GM13977 (cell line): ENCODE measurements around the gene PLCG1.
A peak's percentile ranks its signal among the peaks of the same experiment; 100 is the strongest.

Source experiments
- DNase-seq: peaks from one replicate; pipeline ENCODE4 v3.0.0; 2012; ENCODE audit warnings: low spot score
- in situ Hi-C: fragments of 300-500 bp; cut with MboI; formaldehyde crosslinking; loops from one replicate; pipeline ENCODE4 v1.12.0; 2022; ENCODE audit warnings: low sequenced_read_pairs, low pct_unique_long_range_greater_than_20kb, mixed read lengths, inconsistent platforms; ENCODE audit not compliant: unreplicated experiment
- TF ChIP-seq, protein P1 (sequence below): IDR thresholded peaks from 2 replicates; pipeline ENCODE4 v1.5.1; 2012; ENCODE audit warnings: mild to moderate bottlenecking, control low read depth; ENCODE audit not compliant: insufficient read depth; ENCODE audit errors: extremely low read depth, missing control alignments

The PLCG1 gene

DNA sequence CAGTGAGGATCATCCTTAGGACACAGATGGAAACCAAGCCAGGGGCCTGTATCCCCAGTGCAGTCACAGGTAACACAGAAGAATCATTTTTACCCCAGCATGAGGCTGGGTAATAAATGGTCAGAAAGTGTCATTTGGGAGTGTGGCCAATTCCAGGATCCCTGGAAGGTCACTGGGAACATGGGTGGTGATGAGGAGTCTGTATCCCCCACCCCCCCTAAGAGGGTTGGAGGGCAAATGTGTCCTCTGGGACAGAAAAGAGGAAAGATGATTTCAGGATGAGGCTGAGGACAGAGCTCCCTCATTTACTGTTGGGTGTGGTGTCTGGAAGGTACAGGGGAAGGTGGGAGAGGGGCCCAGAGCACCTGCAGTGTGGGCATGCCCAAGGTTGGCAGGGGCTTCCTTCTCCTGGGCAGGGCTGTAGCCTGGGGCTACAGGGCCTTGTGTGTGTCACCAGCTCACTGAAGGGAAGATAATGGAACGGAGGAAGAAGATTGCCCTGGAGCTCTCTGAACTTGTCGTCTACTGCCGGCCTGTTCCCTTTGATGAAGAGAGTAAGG lies 34.5 kb downstream of the PLCG1 start:
- TF ChIP-seq, protein P1, sequence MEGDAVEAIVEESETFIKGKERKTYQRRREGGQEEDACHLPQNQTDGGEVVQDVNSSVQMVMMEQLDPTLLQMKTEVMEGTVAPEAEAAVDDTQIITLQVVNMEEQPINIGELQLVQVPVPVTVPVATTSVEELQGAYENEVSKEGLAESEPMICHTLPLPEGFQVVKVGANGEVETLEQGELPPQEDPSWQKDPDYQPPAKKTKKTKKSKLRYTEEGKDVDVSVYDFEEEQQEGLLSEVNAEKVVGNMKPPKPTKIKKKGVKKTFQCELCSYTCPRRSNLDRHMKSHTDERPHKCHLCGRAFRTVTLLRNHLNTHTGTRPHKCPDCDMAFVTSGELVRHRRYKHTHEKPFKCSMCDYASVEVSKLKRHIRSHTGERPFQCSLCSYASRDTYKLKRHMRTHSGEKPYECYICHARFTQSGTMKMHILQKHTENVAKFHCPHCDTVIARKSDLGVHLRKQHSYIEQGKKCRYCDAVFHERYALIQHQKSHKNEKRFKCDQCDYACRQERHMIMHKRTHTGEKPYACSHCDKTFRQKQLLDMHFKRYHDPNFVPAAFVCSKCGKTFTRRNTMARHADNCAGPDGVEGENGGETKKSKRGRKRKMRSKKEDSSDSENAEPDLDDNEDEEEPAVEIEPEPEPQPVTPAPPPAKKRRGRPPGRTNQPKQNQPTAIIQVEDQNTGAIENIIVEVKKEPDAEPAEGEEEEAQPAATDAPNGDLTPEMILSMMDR: no peak

DNA sequence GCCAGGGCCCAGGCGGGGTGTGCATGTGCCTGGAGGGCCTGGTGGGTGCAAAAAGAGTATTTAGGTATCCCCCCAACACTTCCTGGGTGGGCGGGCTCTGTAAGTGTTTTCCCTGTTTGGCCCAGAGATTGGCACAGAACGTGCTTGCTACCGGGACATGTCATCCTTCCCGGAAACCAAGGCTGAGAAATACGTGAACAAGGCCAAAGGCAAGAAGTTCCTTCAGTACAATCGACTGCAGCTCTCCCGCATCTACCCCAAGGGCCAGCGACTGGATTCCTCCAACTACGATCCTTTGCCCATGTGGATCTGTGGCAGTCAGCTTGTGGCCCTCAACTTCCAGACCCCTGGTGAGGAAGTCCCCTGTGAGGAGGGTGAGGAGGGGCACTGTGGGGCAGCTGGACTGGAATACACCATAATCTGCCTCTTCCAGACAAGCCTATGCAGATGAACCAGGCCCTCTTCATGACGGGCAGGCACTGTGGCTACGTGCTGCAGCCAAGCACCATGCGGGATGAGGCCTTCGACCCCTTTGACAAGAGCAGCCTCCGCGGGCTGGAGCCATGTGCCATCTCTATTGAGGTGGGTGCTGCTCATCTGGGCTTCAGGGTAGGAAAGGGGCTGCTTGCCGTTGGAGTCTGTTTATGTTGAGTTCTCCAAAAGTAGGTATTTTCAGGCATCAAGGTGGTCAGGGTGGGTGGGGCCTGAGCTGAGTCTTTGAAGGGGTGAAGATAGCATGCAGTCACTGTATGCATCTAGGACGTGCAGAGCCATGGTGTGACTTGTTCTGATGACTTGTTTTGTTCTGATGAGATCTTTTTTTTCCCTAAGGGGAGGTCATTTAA lies 35.2 kb downstream of the PLCG1 start:
- in situ Hi-C loops: no loop called here
- no peak for DNase-seq
- TF ChIP-seq, protein P1: no peak

More for the DNA sequence above, 34.5 kb downstream of the PLCG1 start:
- in situ Hi-C loops: no loop called here
- DNase-seq: no peak

DNA sequence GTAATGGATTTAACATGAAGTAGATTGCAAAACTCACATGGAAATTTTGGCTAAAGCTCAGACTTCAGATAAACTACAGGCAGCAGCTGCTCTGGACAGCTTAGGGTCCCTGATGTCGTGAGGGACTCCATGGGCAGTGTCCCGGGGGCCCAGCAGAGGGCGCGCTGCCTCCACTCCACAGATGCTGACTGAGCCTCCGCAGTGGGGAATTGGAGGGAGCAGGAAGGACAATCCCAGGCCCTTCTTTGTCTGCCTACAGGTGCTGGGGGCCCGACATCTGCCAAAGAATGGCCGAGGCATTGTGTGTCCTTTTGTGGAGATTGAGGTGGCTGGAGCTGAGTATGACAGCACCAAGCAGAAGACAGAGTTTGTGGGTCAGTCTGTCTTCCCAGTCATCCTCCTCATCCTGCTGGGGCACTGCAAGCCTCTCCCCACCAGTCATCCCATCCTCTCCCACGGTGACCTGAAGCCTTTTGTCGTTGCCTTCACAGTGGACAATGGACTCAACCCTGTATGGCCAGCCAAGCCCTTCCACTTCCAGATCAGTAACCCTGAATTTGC lies 35.9 kb downstream of the PLCG1 start:
- in situ Hi-C loops: no loop called here
- DNase-seq: peak; percentile 77
- TF ChIP-seq, protein P1: peak; percentile 95

DNA sequence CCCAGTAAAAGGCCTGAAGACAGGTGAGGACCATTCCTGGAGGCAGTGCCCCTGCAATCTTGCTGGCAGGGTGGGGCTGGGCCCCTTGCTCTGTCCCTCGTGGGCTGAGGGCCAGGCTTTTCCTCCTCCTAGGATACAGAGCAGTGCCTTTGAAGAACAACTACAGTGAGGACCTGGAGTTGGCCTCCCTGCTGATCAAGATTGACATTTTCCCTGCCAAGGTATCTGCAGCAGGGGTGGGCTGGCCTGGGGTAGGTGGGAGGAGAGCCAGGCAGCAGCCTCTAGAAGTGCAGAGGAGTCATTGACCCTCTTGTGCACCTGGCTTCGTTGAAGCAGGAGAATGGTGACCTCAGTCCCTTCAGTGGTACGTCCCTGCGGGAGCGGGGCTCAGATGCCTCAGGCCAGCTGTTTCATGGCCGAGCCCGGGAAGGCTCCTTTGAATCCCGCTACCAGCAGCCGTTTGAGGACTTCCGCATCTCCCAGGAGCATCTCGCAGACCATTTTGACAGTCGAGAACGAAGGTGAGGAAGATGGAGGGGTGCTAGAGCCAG lies 36.5 kb downstream of the PLCG1 start:
- no peak for DNase-seq
- TF ChIP-seq, protein P1: no peak
- in situ Hi-C loops: no loop called here

DNA sequence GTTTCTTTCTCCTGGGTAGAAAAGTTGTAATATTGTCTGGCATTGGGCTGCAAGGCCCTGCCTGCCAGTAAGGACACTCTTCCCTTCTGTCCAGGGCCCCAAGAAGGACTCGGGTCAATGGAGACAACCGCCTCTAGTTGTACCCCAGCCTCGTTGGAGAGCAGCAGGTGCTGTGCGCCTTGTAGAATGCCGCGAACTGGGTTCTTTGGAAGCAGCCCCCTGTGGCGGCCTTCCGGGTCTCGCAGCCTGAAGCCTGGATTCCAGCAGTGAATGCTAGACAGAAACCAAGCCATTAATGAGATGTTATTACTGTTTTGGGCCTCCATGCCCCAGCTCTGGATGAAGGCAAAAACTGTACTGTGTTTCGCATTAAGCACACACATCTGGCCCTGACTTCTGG lies 37.0 kb downstream of the PLCG1 start:
- DNase-seq: no peak
- in situ Hi-C loops: no loop called here
- TF ChIP-seq, protein P1: no peak

DNA sequence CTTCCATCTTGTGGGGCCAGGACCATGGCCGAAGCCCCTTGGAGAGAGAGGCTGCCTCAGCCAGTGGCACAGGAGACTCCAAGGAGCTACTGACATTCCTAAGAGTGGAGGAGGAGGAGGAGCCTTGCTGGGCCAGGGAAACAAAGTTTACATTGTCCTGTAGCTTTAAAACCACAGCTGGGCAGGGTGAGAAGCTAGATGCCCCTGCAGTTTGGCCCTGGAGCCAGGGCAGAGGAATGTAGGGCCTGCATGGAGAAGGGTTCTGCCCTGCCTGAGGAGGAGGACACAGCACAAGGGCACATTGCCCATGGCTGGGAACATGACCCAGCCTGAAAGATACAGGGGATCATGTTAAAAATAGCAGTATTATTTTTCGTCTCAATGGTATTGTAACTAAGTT lies 37.4 kb downstream of the PLCG1 start:
- TF ChIP-seq, protein P1: no peak
- no peak for DNase-seq
- in situ Hi-C loops: loop anchor here (5.0 kb wide), 1 partner anchor 168 kb away; the partner anchor contains the start of gene LPIN3
